ENCODE results near the gene ANO5.

- TF ChIP-seq POLR2A (IDR thresholded peaks at IDR 0.05; ENCODE audit: low read depth, low read length) (no peak), CTCF (IDR thresholded peaks at IDR 0.05; ENCODE audit: extremely low read depth in 1 of 2, insufficient read depth in 1 of 2, low read depth in 1 of 2, low read length in 2 of 2) (no peak), POLR2AphosphoS5 (IDR thresholded peaks at IDR 0.05; ENCODE audit: insufficient read depth, low read depth, low read length) (no peak), JUN (IDR thresholded peaks at IDR 0.05; ENCODE audit: borderline replicate concordance, insufficient read depth, insufficient read length, low read depth) (no peak), MAX (IDR thresholded peaks at IDR 0.05; ENCODE audit: insufficient read depth, insufficient read length) (no peak)
Measured at GRCh38 chr11:22331771-22332170, 138.9 kb downstream of the ANO5 start.
